ENCODE measurements around the gene CD226.
"Not testable (repeated sequence)": the region's sequence is repeated elsewhere in the genome, so short reads cannot be mapped to it uniquely, and the experiment has no call there.

Gene CD226

DNA sequence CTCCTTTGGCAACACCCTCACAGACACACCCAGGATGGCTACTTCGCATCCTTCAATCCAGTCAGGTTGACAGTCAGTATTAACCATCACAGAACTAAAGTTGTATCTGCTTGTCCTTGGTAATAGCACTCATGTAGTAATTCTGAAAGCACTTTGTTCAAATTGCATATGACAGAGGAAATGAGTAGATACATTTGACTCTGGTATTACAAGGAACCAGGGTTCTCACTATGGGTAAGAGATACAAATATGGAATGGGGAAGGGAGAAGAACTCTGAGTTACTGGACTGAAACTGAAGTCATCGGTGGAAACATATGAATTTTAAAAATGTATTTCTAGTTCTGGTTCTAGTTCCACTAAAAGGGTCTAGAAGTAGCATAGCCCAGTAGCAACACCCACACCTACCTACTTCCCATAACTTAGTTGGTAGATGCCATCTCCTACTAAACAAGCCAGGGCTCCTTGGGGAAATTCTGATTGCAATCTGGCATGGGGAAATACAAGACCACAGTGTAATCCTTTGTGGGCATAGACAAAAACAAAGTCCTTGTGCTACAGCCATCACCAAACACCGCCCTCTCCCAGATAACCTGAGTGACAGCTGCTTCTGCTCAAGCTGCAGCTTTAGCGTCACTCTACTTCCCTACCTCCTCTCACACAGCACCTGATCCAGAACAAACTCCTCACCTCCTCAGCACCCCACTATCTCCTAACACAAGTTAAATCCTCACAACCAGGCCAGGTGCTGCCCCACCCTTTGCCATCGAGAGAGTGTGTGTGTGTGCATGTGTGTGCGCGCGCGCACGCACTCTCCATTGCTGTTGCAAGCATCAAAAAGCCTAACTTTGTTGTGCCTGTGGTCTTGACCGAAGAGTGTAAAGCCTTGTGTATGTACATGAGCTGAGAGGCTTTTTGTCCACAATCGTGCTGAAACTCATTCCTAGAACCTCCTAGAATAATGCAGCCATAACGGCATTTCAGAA lies 31.4 kb upstream of the CD226 start:
- H3K9me3 ChIP-seq (ENCODE audit: control insufficient read depth, low read length): no peaks in the 10 kb centered on the region
- no peak overlapping the region for H3K4me3 ChIP-seq (ENCODE audit: low read length)
- H3K27me3 ChIP-seq (ENCODE audit: control insufficient read depth, insufficient read depth, low read length): no peaks in the 10 kb centered on the region
- no peaks in the 10 kb centered on the region for H3K36me3 ChIP-seq (ENCODE audit: control insufficient read depth, insufficient read depth, low read length)
- H3K9ac ChIP-seq (ENCODE audit: low read length): no peak overlapping the region
- H3K4me1 ChIP-seq (ENCODE audit: control insufficient read depth, insufficient read depth, low read length): no peaks in the 10 kb centered on the region

DNA sequence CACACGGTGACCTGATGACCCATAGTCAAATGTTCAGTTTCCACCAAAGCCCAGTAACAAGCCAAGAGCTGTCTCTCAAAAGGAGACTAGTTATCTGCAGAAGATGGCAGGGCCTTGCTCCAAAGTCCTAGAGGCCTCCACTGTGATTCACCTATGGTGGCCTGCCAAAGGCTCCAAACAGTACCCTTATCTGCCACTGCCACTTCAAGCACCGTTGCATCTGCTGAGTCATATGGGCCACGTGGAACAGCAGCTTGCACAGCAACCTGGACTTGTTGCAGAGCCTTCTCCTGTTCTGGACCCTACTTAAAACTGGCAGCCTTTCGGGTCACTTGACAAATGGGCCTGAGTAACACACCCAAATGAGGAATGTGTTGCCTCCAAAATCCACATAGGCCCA lies 27.6 kb upstream of the CD226 start:
- H3K27me3 ChIP-seq (ENCODE audit: control insufficient read depth, insufficient read depth, low read length); H3K4me3 ChIP-seq (ENCODE audit: low read length); H3K9me3 ChIP-seq (ENCODE audit: control insufficient read depth, low read length): not testable (repeated sequence)

DNA sequence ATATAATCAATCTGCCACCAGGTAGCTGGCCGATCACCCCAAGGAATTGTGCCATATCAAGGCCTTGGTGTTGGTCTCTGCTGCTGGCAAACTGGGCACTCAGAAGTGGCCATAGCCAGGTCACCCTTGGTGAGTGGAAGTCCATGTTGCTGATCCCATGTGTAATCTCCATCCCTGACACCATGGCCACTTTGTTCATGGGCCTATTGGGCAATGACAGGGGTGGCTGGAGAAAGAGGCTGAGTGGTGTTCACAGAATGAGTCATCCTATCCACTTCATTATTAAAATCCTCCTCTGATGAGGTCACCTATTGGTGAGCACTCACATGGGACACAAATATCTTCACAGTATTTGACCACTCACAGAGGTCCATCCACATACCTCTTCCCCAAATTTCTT lies 26.7 kb upstream of the CD226 start:
- no peak overlapping the region for H3K4me3 ChIP-seq (ENCODE audit: low read length)
- H3K4me1 ChIP-seq (ENCODE audit: control insufficient read depth, insufficient read depth, low read length): no peaks in the 10 kb centered on the region
- H3K36me3 ChIP-seq (ENCODE audit: control insufficient read depth, insufficient read depth, low read length): no peaks in the 10 kb centered on the region
- H3K9me3 ChIP-seq (ENCODE audit: control insufficient read depth, low read length): no peaks in the 10 kb centered on the region
- H3K9ac ChIP-seq (ENCODE audit: low read length): no peak overlapping the region
- no peaks in the 10 kb centered on the region for H3K27me3 ChIP-seq (ENCODE audit: control insufficient read depth, insufficient read depth, low read length)

More for the DNA sequence above, 27.6 kb upstream of the CD226 start:
- H3K36me3 ChIP-seq (ENCODE audit: control insufficient read depth, insufficient read depth, low read length); H3K9ac ChIP-seq (ENCODE audit: low read length); H3K4me1 ChIP-seq (ENCODE audit: control insufficient read depth, insufficient read depth, low read length): not testable (repeated sequence)

DNA sequence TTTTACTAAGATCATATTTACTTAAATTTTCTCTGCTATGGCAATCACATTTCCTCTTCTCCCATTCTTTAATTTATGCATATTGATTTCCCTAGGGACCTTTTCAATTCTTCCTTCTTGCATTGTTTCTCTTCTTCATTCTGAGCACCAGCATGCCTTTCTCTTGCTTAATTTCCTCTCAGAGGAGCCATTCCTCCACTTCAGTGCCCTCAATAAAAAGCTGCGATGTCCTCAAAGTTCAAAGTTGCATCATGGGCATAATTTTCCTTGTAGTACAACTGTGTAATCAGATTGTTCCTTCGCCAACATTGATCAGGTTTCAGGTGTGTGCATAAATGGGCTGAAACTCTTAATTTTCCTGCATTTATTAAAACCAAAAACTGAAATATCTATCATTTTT lies 21.8 kb upstream of the CD226 start:
- H3K27me3 ChIP-seq (ENCODE audit: control insufficient read depth, insufficient read depth, low read length): no peaks in the 10 kb centered on the region

DNA sequence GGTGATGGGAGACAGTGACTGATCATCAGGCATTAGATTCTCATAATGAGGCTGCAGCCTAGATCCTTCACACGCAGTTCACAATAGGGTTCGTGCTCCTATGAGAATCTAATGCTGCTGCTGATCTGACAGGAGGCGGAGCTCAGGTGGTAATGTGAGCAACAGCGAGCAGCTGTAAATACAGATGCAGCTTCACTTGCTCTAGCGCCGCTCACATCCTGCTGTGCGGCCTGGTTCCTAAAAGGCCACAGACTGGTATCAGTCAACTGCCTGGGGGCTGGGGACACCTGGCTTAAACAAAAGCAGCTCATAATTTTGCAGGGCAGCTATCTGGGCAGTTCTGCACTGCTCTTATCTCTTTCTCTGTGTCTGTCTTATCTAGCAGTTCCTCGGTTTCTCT lies 20.4 kb upstream of the CD226 start:
- H3K27me3 ChIP-seq (ENCODE audit: control insufficient read depth, insufficient read depth, low read length): no peaks in the 10 kb centered on the region

More for the DNA sequence above, 21.8 kb upstream of the CD226 start:
- Histone ChIP-seq H3K36me3 (ENCODE audit: control insufficient read depth, insufficient read depth, low read length) (no peaks in the 10 kb centered on the region), H3K4me1 (ENCODE audit: control insufficient read depth, insufficient read depth, low read length) (no peaks in the 10 kb centered on the region), H3K9ac (ENCODE audit: low read length) (no peak overlapping the region), H3K9me3 (ENCODE audit: control insufficient read depth, low read length) (no peaks in the 10 kb centered on the region), H3K4me3 (ENCODE audit: low read length) (no peak overlapping the region)

DNA sequence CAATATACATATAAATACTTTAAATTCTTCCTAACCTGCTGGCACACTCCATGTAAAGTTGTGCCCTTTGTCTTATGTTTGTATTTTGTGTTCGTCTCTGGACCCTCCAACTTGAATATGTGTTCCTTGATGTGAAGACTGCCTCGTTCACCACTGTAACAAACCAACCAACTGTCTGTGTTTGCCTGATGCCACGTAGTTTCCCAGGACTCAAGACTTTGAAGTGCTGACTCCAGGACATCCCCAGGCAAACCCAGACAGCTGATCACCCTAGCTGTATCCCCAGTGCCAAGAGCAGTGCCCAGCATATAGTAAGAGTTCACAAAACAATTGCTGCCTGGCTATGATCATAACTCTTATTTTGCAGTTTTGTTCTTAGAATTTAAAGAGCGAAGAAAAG lies 15.5 kb upstream of the CD226 start:
- Histone ChIP-seq H3K36me3 (ENCODE audit: control insufficient read depth, insufficient read depth, low read length) (no peaks in the 10 kb centered on the region), H3K4me1 (ENCODE audit: control insufficient read depth, insufficient read depth, low read length) (no peaks in the 10 kb centered on the region), H3K27me3 (ENCODE audit: control insufficient read depth, insufficient read depth, low read length) (no peaks in the 10 kb centered on the region), H3K9me3 (ENCODE audit: control insufficient read depth, low read length) (no peaks in the 10 kb centered on the region), H3K9ac (ENCODE audit: low read length) (no peak overlapping the region), H3K4me3 (ENCODE audit: low read length) (no peak overlapping the region)

More for the DNA sequence above, 20.4 kb upstream of the CD226 start:
- Histone ChIP-seq H3K4me1 (ENCODE audit: control insufficient read depth, insufficient read depth, low read length) (no peaks in the 10 kb centered on the region), H3K9me3 (ENCODE audit: control insufficient read depth, low read length) (no peaks in the 10 kb centered on the region), H3K9ac (ENCODE audit: low read length) (no peak overlapping the region), H3K4me3 (ENCODE audit: low read length) (no peak overlapping the region), H3K36me3 (ENCODE audit: control insufficient read depth, insufficient read depth, low read length) (no peaks in the 10 kb centered on the region)

DNA sequence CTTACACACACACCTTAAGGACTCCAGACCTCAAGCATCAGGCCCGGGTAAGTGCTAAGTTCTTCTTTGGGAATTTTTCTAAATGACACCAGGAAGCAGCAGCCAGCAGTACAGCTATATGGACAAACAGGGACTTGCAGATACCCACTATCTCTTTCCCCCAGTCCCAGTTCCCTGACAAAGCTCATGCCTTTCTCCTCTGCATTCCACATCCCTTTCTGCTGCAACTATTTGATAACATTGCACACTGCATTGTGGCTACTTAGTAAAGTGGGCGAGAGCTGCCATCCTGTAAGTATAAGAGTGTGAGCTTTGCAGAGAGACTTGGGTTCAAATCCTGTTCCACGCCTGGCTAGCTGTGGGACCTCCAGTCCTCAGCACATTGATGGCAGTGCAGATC lies 14.0 kb upstream of the CD226 start:
- Histone ChIP-seq H3K9me3 (ENCODE audit: control insufficient read depth, low read length) (no peaks in the 10 kb centered on the region), H3K9ac (ENCODE audit: low read length) (no peak overlapping the region), H3K36me3 (ENCODE audit: control insufficient read depth, insufficient read depth, low read length) (no peaks in the 10 kb centered on the region), H3K4me3 (ENCODE audit: low read length) (no peak overlapping the region), H3K4me1 (ENCODE audit: control insufficient read depth, insufficient read depth, low read length) (no peaks in the 10 kb centered on the region), H3K27me3 (ENCODE audit: control insufficient read depth, insufficient read depth, low read length) (no peaks in the 10 kb centered on the region)

DNA sequence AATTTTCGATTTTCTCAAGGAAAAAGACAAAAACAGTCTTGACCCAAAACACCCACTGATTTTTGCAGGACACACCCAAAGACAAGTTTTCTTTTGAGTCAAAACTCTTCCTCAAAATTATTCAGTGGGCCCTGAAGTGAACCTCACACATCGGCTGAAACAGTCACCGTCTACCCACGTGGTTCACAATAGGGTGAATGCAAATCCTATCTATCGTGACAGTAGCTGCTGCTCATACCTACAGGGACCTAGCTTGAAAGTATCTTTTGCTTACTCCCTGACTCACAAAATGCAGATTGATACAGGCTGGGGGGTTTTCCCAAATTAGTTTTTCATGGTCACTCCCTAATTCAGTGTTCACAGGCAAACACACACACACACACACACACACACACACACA lies 10.7 kb upstream of the CD226 start:
- H3K9ac ChIP-seq (ENCODE audit: low read length): no peak overlapping the region
- H3K4me1 ChIP-seq (ENCODE audit: control insufficient read depth, insufficient read depth, low read length): no peaks in the 10 kb centered on the region
- H3K4me3 ChIP-seq (ENCODE audit: low read length): no peak overlapping the region
- no peaks in the 10 kb centered on the region for H3K27me3 ChIP-seq (ENCODE audit: control insufficient read depth, insufficient read depth, low read length)
- no peaks in the 10 kb centered on the region for H3K9me3 ChIP-seq (ENCODE audit: control insufficient read depth, low read length)
- H3K36me3 ChIP-seq (ENCODE audit: control insufficient read depth, insufficient read depth, low read length): no peaks in the 10 kb centered on the region

DNA sequence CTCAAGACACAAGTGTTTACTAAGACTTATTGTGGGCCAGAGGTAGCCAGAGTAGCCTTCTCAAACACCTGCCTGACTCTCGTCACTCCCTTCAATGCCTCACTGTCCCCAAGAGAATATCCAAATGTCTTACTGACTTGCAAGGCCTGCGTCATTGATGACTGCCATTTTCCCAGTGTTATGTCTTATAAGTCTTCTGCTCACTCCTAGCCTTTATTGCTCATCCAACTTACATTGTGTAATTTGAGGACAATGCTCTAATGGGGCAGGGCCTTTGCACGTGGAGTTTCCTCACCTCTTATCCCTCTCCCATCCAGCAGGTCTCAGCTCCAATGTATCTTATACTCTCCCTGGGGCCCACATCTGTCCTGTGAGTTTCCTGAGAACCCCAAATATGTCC lies 10.1 kb upstream of the CD226 start:
- Histone ChIP-seq H3K9ac (ENCODE audit: low read length) (no peak overlapping the region), H3K4me3 (ENCODE audit: low read length) (no peak overlapping the region), H3K36me3 (ENCODE audit: control insufficient read depth, insufficient read depth, low read length) (no peaks in the 10 kb centered on the region), H3K4me1 (ENCODE audit: control insufficient read depth, insufficient read depth, low read length) (no peaks in the 10 kb centered on the region), H3K9me3 (ENCODE audit: control insufficient read depth, low read length) (no peaks in the 10 kb centered on the region), H3K27me3 (ENCODE audit: control insufficient read depth, insufficient read depth, low read length) (no peaks in the 10 kb centered on the region)

DNA sequence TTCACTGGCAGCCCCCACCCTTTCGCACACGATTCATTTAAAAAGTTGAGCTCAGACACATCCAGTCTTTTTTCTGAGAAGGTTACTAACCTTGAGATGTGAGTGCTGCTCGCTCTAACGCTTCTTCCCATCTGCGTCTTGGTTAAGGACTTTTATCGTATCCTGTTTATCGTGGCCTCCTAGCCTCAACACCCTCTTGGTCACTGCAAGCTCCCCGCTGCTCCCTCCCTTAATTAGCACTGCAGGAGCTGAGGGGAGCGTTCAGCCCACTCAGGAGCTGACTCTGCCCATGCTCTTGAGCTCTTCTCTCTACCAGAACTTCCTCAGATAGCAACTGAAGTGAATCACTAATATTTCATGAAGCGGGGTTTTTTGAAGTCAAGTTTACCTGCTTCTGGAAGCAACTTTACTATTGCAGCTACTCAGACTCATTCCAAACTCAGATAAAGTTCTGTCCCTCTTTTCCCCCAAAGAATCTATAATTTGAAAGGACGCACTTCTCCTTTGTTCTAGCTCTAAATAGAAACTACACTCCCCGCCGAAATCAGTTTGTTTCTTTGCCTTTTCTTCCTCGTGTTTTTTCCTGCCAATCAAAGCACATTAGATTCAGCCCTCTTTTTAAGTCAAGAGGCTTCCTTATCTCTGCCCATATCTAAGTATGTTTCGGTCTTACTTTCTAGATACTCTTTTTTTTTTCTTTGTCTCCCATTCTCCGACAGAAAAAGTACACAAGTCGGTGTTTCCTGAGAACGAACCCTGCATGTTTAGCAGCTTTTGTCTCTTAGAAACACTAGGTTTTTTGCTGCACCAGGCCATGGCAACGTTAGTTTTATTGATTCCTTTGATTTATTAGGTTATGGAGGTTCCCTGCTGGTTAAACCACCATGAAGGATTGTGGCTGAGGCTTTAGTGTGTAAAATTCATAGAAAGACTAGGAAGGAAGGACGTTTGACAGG lies 9.3 kb upstream of the CD226 start:
- H3K4me1 ChIP-seq (ENCODE audit: control insufficient read depth, insufficient read depth, low read length): no peaks in the 10 kb centered on the region
- no peaks in the 10 kb centered on the region for H3K27me3 ChIP-seq (ENCODE audit: control insufficient read depth, insufficient read depth, low read length)
- no peak overlapping the region for H3K9ac ChIP-seq (ENCODE audit: low read length)
- H3K9me3 ChIP-seq (ENCODE audit: control insufficient read depth, low read length): no peaks in the 10 kb centered on the region
- H3K36me3 ChIP-seq (ENCODE audit: control insufficient read depth, insufficient read depth, low read length): no peaks in the 10 kb centered on the region
- no peak overlapping the region for H3K4me3 ChIP-seq (ENCODE audit: low read length)

DNA sequence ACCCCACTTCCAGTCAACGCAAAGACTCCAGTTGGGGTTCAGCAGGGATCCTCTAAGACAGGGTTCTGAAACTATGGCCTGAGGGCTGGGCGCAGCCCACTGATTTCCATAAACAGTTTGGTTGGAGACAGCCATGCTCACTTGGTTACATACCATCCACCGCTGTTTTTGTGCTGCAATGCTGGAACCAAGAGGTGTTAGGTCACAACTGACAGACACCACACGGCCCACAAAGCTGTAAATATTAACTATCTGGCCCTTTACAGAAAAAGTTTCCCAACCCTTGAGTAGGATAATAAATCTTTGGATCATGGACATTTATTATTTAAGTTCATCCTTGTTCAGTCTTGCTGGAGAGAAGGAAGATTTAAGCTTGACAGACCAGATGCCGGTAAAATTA lies 8.4 kb upstream of the CD226 start:
- Histone ChIP-seq H3K9me3 (ENCODE audit: control insufficient read depth, low read length) (no peaks in the 10 kb centered on the region), H3K4me3 (ENCODE audit: low read length) (no peak overlapping the region), H3K4me1 (ENCODE audit: control insufficient read depth, insufficient read depth, low read length) (no peaks in the 10 kb centered on the region), H3K27me3 (ENCODE audit: control insufficient read depth, insufficient read depth, low read length) (no peaks in the 10 kb centered on the region), H3K36me3 (ENCODE audit: control insufficient read depth, insufficient read depth, low read length) (no peaks in the 10 kb centered on the region), H3K9ac (ENCODE audit: low read length) (no peak overlapping the region)

Measured in mucosa of stomach (tissue), 1 donor.